NT2/D1 (cell line): ENCODE results near the gene KIF1B.

Source experiments
- DNase-seq: peaks from one replicate; pipeline ENCODE4 v3.0.0-alpha.2; 2011; ENCODE audit warnings: low read depth, low spot score
- H3K27me3 ChIP-seq: 2 replicates; pipeline ENCODE4 v1.6.0; 2011; ENCODE audit warnings: mild to moderate bottlenecking; ENCODE audit not compliant: insufficient read length, insufficient read depth
- H3K36me3 ChIP-seq: 2 replicates; pipeline ENCODE4 v1.6.1; 2011; ENCODE audit warnings: mild to moderate bottlenecking, low read length, mixed read lengths; ENCODE audit not compliant: insufficient read depth, insufficient read length
- H3K4me1 ChIP-seq: 2 replicates; pipeline ENCODE4 v1.5.1; 2011; ENCODE audit not compliant: insufficient read depth, insufficient read length
- H3K4me3 ChIP-seq: 2 replicates; pipeline ENCODE4 v1.5.1; 2011; ENCODE audit warnings: low read depth; ENCODE audit not compliant: insufficient read length
- H3K9ac ChIP-seq: 2 replicates; pipeline ENCODE4 v1.6.0; 2011; ENCODE audit warnings: low read depth; ENCODE audit not compliant: insufficient read length
- H3K9me3 ChIP-seq: 2 replicates; pipeline ENCODE4 v1.5.1; 2011; ENCODE audit warnings: mild to moderate bottlenecking, low read length; ENCODE audit not compliant: insufficient read depth
- SUZ12 ChIP-seq: IDR thresholded peaks from 2 replicates; pipeline ENCODE4 v1.6.1; 2011; ENCODE audit not compliant: insufficient read length, insufficient read depth; ENCODE audit errors: extremely low read depth
- YY1 ChIP-seq: IDR thresholded peaks from 2 replicates; pipeline ENCODE4 v1.6.1; 2011; ENCODE audit not compliant: insufficient read length, insufficient read depth
- ZNF274 ChIP-seq: IDR thresholded peaks from 2 replicates; pipeline ENCODE4 v1.6.1; 2011; ENCODE audit warnings: mild to moderate bottlenecking, low read depth, low read length

KIF1B gene

DNA sequence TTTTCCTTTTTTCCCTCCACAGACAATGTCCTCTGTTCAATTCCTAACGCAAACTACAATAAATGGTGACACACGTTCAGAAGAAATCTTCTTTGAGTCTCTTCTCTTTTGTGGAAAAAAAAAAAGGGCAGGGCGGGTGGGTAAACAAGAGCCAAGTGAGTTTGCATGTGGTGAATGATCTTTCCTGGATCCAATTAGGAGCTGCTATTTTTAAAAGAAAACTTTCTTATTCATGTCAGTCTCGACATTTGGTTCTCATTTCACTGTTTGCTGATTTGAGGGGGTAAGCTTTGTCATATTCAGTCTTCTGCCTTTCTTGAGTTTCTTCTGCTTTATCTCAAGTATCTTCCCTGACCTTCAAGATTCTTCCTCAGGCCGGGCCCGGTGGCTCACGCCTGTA lies 29.2 kb upstream of the KIF1B start:
- Histone ChIP-seq H3K9me3 (no peaks in the 10 kb centered on the region), H3K36me3 (peaks cover 17% of the 10 kb centered on the region), H3K9ac (no peak overlapping the region), H3K4me3 (no peak overlapping the region), H3K4me1 (peaks cover 2% of the 10 kb centered on the region), H3K27me3 (no peaks in the 10 kb centered on the region)
- no peak for TF ChIP-seq SUZ12
- TF ChIP-seq ZNF274 = no peak
- no peak for TF ChIP-seq YY1
- no peak for DNase-seq

DNA sequence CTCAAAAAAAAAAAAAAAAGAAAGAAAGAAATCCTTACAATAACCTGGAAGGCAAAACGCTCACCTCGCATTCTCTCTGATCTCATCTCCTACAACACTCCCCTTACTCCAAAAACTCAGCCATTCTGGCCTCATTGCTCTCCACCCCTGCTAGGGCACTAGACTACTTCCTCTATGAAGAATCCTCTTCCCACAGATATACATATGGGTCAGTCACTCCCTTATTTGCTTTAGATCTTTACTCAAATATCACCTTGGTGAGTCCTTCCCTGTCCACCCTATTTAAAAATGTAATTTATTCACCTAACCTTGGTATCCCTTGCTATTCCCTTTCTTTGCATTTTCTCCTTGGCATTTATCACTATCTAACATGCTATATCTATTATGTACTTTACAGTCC lies 24.6 kb upstream of the KIF1B start:
- no peak overlapping the region for H3K9ac ChIP-seq
- no peaks in the 10 kb centered on the region for H3K27me3 ChIP-seq
- H3K9me3 ChIP-seq = no peaks in the 10 kb centered on the region
- no peak for DNase-seq
- H3K36me3 ChIP-seq = peaks cover 2% of the 10 kb centered on the region
- no peaks in the 10 kb centered on the region for H3K4me1 ChIP-seq
- TF ChIP-seq ZNF274 (no peak), YY1 (no peak), SUZ12 (no peak)
- no peak overlapping the region for H3K4me3 ChIP-seq

DNA sequence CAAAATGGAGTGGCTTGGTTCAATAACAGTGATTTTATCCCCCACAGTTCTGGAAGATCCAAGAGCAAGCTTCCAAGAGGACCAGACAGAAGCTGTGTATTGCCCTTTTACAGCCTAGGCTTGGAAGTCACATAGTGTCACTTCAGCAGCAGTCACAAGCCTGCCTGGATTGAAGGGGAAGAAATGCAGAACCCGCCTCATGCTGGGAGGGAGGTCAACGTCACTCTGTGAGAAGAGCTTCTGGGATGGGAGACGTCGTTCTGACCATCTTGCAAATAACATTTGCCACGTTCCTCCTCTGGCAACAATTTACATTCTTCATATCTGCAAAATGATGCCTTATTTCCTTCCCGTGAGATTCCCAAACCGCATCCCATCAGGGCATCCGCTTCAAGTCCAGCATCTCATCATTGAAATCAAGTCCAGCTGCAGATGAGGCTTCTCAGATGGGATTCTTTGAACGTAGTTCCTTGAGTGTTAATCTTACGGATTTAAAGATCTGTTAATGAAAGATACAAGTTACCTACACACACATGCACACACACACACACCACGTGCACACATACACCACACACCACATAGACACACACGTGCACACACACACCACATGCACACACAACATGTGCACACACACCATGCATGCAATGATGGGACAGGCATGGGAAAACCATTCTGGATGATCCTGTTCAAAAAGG lies 23.9 kb upstream of the KIF1B start:
- no peak for DNase-seq
- Histone ChIP-seq H3K4me3 (no peak overlapping the region), H3K36me3 (no peaks in the 10 kb centered on the region), H3K27me3 (no peaks in the 10 kb centered on the region), H3K9ac (no peak overlapping the region), H3K9me3 (no peaks in the 10 kb centered on the region), H3K4me1 (no peaks in the 10 kb centered on the region)
- TF ChIP-seq YY1 (no peak), ZNF274 (no peak), SUZ12 (no peak)

DNA sequence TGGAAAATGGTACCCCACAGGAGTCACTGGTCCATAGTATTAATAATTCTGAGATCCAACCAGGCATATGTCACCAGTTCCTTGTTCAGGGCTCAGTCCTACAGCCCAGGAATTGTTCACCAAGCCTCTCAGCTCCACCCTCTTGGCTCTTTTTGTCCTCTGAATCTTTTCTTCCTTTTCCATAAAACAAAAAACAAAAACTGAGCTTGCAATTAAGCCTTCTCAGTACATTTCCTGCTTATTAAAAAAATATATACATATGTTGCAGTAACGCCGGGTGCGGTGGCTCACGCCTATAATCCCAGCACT lies 23.4 kb upstream of the KIF1B start:
- H3K4me1 ChIP-seq = no peaks in the 10 kb centered on the region
- TF ChIP-seq YY1 (no peak), SUZ12 (no peak), ZNF274 (no peak)
- no peak for DNase-seq
- H3K9me3 ChIP-seq = no peaks in the 10 kb centered on the region
- no peaks in the 10 kb centered on the region for H3K27me3 ChIP-seq
- no peak overlapping the region for H3K4me3 ChIP-seq
- H3K36me3 ChIP-seq = no peaks in the 10 kb centered on the region
- H3K9ac ChIP-seq = no peak overlapping the region

DNA sequence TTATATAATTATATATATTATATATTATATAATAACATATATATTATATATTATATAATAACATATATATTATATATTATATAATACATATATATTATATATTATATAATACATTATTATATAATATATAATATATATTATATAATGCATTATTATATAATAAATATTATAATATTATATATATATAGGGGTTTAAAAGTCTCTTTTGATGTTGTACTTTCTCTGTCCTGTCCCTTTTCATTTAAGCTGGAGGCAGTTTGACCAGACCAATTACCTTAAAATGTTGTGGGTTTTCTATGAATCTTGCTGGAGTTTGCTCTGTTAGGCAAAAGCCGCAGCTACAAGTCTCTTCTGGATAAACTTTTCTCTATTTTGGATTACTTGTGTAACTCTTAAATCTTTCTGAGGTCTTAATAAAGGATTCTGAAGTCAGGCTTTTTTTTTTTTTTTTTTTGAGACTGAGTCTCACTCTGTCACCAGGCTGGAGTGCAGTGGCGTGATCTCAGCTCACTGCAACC lies 22.2 kb upstream of the KIF1B start:
- no peaks in the 10 kb centered on the region for H3K36me3 ChIP-seq
- H3K4me3 ChIP-seq = no peak overlapping the region
- no peak for DNase-seq
- TF ChIP-seq SUZ12 (no peak), ZNF274 (no peak), YY1 (no peak)
- H3K27me3 ChIP-seq = no peaks in the 10 kb centered on the region
- no peaks in the 10 kb centered on the region for H3K9me3 ChIP-seq
- H3K9ac ChIP-seq = no peak overlapping the region
- H3K4me1 ChIP-seq = no peaks in the 10 kb centered on the region

DNA sequence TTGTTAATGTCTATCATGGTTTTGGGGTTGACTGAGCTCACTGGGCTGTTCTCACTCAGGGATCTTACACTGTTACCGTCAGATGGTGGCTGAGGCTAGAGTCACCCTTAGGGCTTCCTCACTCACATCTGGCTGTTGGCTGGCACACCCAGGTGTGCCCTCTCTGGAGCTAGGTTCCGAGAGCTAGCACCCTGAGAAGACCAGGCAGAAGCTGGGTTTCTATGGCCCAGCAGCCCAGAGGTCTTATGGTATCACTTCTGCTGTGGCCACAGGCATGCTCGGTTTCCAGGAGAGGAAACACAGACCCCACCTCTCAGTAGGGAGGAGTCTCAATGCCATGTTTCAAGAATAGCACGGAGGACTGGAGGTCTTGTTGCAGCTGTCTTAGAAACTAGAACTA lies 20.7 kb upstream of the KIF1B start:
- Histone ChIP-seq H3K9ac (no peak overlapping the region), H3K27me3 (no peaks in the 10 kb centered on the region), H3K4me3 (no peak overlapping the region), H3K4me1 (no peaks in the 10 kb centered on the region), H3K36me3 (no peaks in the 10 kb centered on the region), H3K9me3 (no peaks in the 10 kb centered on the region)
- no peak for TF ChIP-seq ZNF274
- no peak for TF ChIP-seq YY1
- DNase-seq = no peak

DNA sequence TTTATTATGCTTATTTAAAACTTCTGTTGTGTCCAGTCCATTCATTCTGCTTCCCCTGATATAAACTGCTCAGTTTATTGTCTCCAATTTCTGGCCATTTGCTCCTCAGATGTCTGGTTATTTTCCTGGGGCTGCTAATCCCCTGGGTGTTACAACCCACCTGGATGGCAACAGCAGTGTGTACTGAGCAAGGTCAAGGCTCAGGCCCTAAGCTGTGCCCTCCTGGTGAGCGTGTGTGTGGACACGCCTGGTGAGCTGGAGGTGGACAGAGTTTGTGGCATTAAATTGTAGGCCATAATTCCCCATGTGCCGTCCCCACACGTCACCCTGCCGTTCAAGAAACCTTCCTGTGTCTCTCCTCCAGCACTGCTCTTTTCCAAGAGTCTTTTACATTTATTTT lies 18.1 kb upstream of the KIF1B start:
- DNase-seq = no peak
- H3K9me3 ChIP-seq = no peaks in the 10 kb centered on the region
- H3K4me3 ChIP-seq = no peak overlapping the region
- TF ChIP-seq YY1 = no peak
- TF ChIP-seq ZNF274 = no peak
- TF ChIP-seq SUZ12 = no peak
- H3K36me3 ChIP-seq = no peaks in the 10 kb centered on the region
- H3K27me3 ChIP-seq = no peaks in the 10 kb centered on the region
- H3K9ac ChIP-seq = no peak overlapping the region
- H3K4me1 ChIP-seq = no peaks in the 10 kb centered on the region
